Esophagus muscularis mucosa (tissue), 4 donors: Measurements from ENCODE around the gene LSM4. TPM values are rescaled to one million over a fixed set of nuclear protein-coding genes. Genes with fewer than 3 reads are reported as not detected.

ENCODE experiments used
- DNase-seq: peaks from one replicate; pipeline ENCODE4 v3.0.0-alpha.2; 2017; ENCODE audit errors: extremely low spot score
- H3K27ac ChIP-seq, 4 donors: fragments of 200-600 bp; sonication (generic); replicated peaks in 1 of 4; 1 replicate in 3 of 4; 2 replicates in 1 of 4; pipeline ENCODE4 v1.5.1; 2016 to 2019; ENCODE audit warnings: mild to moderate bottlenecking in 1 of 4
- H3K27me3 ChIP-seq, 4 donors: fragments of 200-600 bp; sonication (generic); one replicate each; pipeline versions ENCODE4 v1.5.1 to v1.6.0; 2016 to 2019
- H3K36me3 ChIP-seq, 4 donors: fragments of 200-600 bp; sonication (generic); one replicate each; pipeline ENCODE4 v1.5.1; 2016 to 2019
- H3K4me1 ChIP-seq, 4 donors: fragments of 200-600 bp; sonication (generic); one replicate each; pipeline ENCODE4 v1.5.1; 2016 to 2019
- H3K4me3 ChIP-seq, 4 donors: fragments of 200-600 bp; sonication (generic); 1 replicate in 2 of 4; 2 replicates in 2 of 4; pipeline ENCODE4 v1.5.1; 2016 to 2019; ENCODE audit warnings: mild to moderate bottlenecking in 4 of 4, moderate library complexity in 1 of 4
- H3K9me3 ChIP-seq, 4 donors: fragments of 200-600 bp; sonication (generic); 1 replicate in 3 of 4; 2 replicates in 1 of 4; pipeline ENCODE4 v1.5.1; 2016 to 2019
- CTCF ChIP-seq, 3 experiments: fragments of 200-600 bp in 2 of 3; fragments of 450-650 bp in 1 of 3; sonication (generic) in 2 of 3; IDR thresholded peaks; one replicate each; pipeline ENCODE4 v1.5.1; 2017 to 2019; ENCODE audit warnings: antibody characterized with exemption in 3 of 3, mild to moderate bottlenecking in 2 of 3, moderate library complexity in 1 of 3
- EP300 ChIP-seq: sonication (generic); formaldehyde crosslinking; IDR thresholded peaks from one replicate; pipeline ENCODE4 v1.6.1; 2017; ENCODE audit warnings: antibody characterized with exemption
- POLR2A ChIP-seq: fragments of 450-650 bp; IDR thresholded peaks from one replicate; pipeline ENCODE4 v1.6.1; 2017; ENCODE audit warnings: antibody characterized with exemption, moderate library complexity, mild to moderate bottlenecking, low read depth
- POLR2AphosphoS5 ChIP-seq, 2 donors: sonication (generic); formaldehyde crosslinking; IDR thresholded peaks; one replicate each; pipeline ENCODE4 v1.6.1; 2017; ENCODE audit warnings: antibody characterized with exemption in 2 of 2
- WGBS: methylation state at CpG from one replicate; pipeline ENCODE4 v1.1.5; 2018; 5-methylcytosine and 5-hydroxymethylcytosine counted together
- intact Hi-C: fragments of 100-400 bp; cut with DNase I; formaldehyde crosslinking; loops from one replicate; pipeline ENCODE4 v1.15.1; 2023
- total RNA-seq, 4 donors: library from RNA; depleted of rRNA; stranded (reverse); fragments of >200 nt; gene quantifications; one replicate each; pipeline versions ENCODE4 v1.1.0 to v1.2.1, GENCODE V29; 2016

Gene LSM4
- total RNA-seq, 4 donors from 2014 or later: 86.8 to 116 (median 93.9) TPM

- H3K27me3 ChIP-seq: no peaks in the 10 kb centered on the region
- H3K27ac ChIP-seq: peak overlapping the region; percentile 97 to 99 (median 98)
- TF ChIP-seq POLR2AphosphoS5 (IDR thresholded peaks at IDR 0.05) (no peak), EP300 (no peak)
- intact Hi-C loops: no loop called here
- WGBS: 37% methylated on average over 16 of the region's 21 CpGs
- H3K36me3 ChIP-seq: no peaks in the 10 kb centered on the region
- no peaks in the 10 kb centered on the region for H3K9me3 ChIP-seq
- H3K4me3 ChIP-seq: peak overlapping the region; percentile 56 to 77 (median 72)
- no peak for DNase-seq
- peaks cover 21 to 46% (median 40%) of the 10 kb centered on the region in 4 donors for H3K4me1 ChIP-seq
Measured at GRCh38 chr19:18291019-18291524, 31.8 kb downstream of the LSM4 start.

GRCh38 chr19:18290302-18291018, 32.4 kb downstream of the LSM4 start:
- Histone ChIP-seq H3K4me1 (peaks cover 21 to 46% (median 40%) of the 10 kb centered on the region in 4 donors), H3K4me3 (no peak overlapping the region), H3K27ac (peak overlapping the region; percentile 97 to 99 (median 98)), H3K36me3 (no peaks in the 10 kb centered on the region), H3K27me3 (no peaks in the 10 kb centered on the region), H3K9me3 (no peaks in the 10 kb centered on the region)
- intact Hi-C loops: no loop called here
- no peak for DNase-seq
- WGBS: 49% methylated on average over 12 of the region's 14 CpGs
- TF ChIP-seq CTCF (IDR thresholded peaks at IDR 0.05) (no peak), EP300 (no peak), POLR2AphosphoS5 (IDR thresholded peaks at IDR 0.05) (no peak), POLR2A (no peak)

GRCh38 chr19:18289471-18290301, 33.2 kb downstream of the LSM4 start:
- 69% methylated on average over 10 of the region's 12 CpGs for WGBS
- Histone ChIP-seq H3K36me3 (no peaks in the 10 kb centered on the region), H3K9me3 (no peaks in the 10 kb centered on the region), H3K27me3 (no peaks in the 10 kb centered on the region), H3K27ac (peak overlapping the region; percentile 97 to 99 (median 98)), H3K4me3 (no peak overlapping the region), H3K4me1 (peaks cover 21 to 48% (median 44%) of the 10 kb centered on the region in 4 donors)
- intact Hi-C loops: no loop called here
- TF ChIP-seq POLR2AphosphoS5 (IDR thresholded peaks at IDR 0.05): no peak
- TF ChIP-seq EP300: no peak
- no peak for TF ChIP-seq CTCF (IDR thresholded peaks at IDR 0.05)
- no peak for TF ChIP-seq POLR2A
- DNase-seq: no peak

- H3K27me3 ChIP-seq: no peaks in the 10 kb centered on the region
- no peak for DNase-seq
- H3K4me3 ChIP-seq: no peak overlapping the region
- H3K9me3 ChIP-seq: no peaks in the 10 kb centered on the region
- intact Hi-C loops: no loop called here
- peaks cover 19 to 45% (median 36%) of the 10 kb centered on the region in 4 donors for H3K4me1 ChIP-seq
- TF ChIP-seq CTCF (IDR thresholded peaks at IDR 0.05) (no peak), POLR2A (no peak), EP300 (no peak), POLR2AphosphoS5 (IDR thresholded peaks at IDR 0.05) (no peak)
- WGBS: 57% methylated on average over 26 of the region's 26 CpGs
- no peaks in the 10 kb centered on the region for H3K36me3 ChIP-seq
- peak overlapping the region; percentile 18 to 72 (median 40) for H3K27ac ChIP-seq
Measured at GRCh38 chr19:18287836-18288772, 34.8 kb downstream of the LSM4 start.
